ENCODE measurements around the gene MICU1. TPM values are rescaled to one million over a fixed set of nuclear protein-coding genes. Genes with fewer than 3 reads are reported as not detected.

MICU1 gene
- polyA plus RNA-seq, 2 of the 4 experiments (the other 2 are of a cell fraction), result 54.5 to 58.6 TPM

DNA sequence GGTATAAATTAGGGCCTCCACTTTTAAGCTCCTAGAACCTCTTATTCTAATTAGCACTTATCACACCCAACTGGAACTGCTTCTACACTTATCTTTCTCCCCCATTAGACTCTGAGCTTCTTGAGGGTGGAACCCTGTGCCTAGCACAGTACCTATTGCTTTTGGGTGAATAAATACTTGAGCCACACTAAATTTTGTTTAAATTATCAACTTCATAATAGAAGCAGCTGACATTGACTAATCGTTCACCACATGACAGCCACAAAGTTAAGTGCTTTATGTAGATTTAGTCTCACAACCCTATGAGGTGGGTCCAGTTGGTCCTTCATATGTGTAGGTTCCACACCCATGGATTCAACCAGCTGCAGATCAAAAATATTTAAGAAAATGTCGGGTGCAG, 235.1 kb downstream of the MICU1 start:
- POLR2A ChIA-PET, result no interaction called here
- CTCF ChIA-PET, result interaction anchor here (0.9 kb wide), 1 partner anchor 26 kb away, joined by 3 read pairs; no protein-coding TSS in a partner anchor
- Histone ChIP-seq H3K4me3 (no peak overlapping the region), H3K4me1 (no peaks in the 10 kb centered on the region), H3K9me3 (no peaks in the 10 kb centered on the region), H3K27ac (no peak overlapping the region), H3K4me2 (no peak overlapping the region)
- 77% methylated on average over 2 of the region's 2 CpGs for WGBS (ENCODE audit: missing lambda C conversion rate)
- no peak for ATAC-seq
- TF ChIP-seq HEYL (CRISPR knock-in tag; IDR thresholded peaks at IDR 0.05), result no peak
- no peak for TF ChIP-seq ZSCAN20 (CRISPR knock-in tag; IDR thresholded peaks at IDR 0.05)
- TF ChIP-seq, protein P1, sequence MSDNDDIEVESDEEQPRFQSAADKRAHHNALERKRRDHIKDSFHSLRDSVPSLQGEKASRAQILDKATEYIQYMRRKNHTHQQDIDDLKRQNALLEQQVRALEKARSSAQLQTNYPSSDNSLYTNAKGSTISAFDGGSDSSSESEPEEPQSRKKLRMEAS (IDR thresholded peaks at IDR 0.05), result no peak
- TF ChIP-seq, protein P2, sequence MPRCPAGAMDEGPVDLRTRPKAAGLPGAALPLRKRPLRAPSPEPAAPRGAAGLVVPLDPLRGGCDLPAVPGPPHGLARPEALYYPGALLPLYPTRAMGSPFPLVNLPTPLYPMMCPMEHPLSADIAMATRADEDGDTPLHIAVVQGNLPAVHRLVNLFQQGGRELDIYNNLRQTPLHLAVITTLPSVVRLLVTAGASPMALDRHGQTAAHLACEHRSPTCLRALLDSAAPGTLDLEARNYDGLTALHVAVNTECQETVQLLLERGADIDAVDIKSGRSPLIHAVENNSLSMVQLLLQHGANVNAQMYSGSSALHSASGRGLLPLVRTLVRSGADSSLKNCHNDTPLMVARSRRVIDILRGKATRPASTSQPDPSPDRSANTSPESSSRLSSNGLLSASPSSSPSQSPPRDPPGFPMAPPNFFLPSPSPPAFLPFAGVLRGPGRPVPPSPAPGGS (IDR thresholded peaks at IDR 0.05), result no peak
- TF ChIP-seq, protein P3, sequence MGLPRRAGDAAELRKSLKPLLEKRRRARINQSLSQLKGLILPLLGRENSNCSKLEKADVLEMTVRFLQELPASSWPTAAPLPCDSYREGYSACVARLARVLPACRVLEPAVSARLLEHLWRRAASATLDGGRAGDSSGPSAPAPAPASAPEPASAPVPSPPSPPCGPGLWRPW (IDR thresholded peaks at IDR 0.05), result no peak
- TF ChIP-seq BHLHE40 (IDR thresholded peaks at IDR 0.05; ENCODE audit: low read depth, low read length), result no peak
- TF ChIP-seq, protein P4, sequence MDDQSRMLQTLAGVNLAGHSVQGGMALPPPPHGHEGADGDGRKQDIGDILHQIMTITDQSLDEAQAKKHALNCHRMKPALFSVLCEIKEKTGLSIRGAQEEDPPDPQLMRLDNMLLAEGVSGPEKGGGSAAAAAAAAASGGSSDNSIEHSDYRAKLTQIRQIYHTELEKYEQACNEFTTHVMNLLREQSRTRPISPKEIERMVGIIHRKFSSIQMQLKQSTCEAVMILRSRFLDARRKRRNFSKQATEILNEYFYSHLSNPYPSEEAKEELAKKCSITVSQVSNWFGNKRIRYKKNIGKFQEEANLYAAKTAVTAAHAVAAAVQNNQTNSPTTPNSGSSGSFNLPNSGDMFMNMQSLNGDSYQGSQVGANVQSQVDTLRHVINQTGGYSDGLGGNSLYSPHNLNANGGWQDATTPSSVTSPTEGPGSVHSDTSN (IDR thresholded peaks at IDR 0.05), result no peak
- TF ChIP-seq MAFK (IDR thresholded peaks at IDR 0.05; ENCODE audit: partially characterized antibody), result no peak
- TF ChIP-seq, protein P5, sequence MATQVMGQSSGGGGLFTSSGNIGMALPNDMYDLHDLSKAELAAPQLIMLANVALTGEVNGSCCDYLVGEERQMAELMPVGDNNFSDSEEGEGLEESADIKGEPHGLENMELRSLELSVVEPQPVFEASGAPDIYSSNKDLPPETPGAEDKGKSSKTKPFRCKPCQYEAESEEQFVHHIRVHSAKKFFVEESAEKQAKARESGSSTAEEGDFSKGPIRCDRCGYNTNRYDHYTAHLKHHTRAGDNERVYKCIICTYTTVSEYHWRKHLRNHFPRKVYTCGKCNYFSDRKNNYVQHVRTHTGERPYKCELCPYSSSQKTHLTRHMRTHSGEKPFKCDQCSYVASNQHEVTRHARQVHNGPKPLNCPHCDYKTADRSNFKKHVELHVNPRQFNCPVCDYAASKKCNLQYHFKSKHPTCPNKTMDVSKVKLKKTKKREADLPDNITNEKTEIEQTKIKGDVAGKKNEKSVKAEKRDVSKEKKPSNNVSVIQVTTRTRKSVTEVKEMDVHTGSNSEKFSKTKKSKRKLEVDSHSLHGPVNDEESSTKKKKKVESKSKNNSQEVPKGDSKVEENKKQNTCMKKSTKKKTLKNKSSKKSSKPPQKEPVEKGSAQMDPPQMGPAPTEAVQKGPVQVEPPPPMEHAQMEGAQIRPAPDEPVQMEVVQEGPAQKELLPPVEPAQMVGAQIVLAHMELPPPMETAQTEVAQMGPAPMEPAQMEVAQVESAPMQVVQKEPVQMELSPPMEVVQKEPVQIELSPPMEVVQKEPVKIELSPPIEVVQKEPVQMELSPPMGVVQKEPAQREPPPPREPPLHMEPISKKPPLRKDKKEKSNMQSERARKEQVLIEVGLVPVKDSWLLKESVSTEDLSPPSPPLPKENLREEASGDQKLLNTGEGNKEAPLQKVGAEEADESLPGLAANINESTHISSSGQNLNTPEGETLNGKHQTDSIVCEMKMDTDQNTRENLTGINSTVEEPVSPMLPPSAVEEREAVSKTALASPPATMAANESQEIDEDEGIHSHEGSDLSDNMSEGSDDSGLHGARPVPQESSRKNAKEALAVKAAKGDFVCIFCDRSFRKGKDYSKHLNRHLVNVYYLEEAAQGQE (IDR thresholded peaks at IDR 0.05), result no peak
- TF ChIP-seq ESRRA (IDR thresholded peaks at IDR 0.05; ENCODE audit: borderline replicate concordance, low read length), result no peak
- no peak for TF ChIP-seq SMC3 (IDR thresholded peaks at IDR 0.05)
- no peak for TF ChIP-seq PHF8 (IDR thresholded peaks at IDR 0.05; ENCODE audit: borderline replicate concordance, low read depth)
- TF ChIP-seq JUNB (IDR thresholded peaks at IDR 0.05), result no peak
- TF ChIP-seq TFCP2L1 (CRISPR knock-in tag; IDR thresholded peaks at IDR 0.05), result no peak
- TF ChIP-seq NFE2L2 (conservative IDR thresholded peaks at IDR 0.05; ENCODE audit: low read length), result no peak
- TF ChIP-seq, protein P6, sequence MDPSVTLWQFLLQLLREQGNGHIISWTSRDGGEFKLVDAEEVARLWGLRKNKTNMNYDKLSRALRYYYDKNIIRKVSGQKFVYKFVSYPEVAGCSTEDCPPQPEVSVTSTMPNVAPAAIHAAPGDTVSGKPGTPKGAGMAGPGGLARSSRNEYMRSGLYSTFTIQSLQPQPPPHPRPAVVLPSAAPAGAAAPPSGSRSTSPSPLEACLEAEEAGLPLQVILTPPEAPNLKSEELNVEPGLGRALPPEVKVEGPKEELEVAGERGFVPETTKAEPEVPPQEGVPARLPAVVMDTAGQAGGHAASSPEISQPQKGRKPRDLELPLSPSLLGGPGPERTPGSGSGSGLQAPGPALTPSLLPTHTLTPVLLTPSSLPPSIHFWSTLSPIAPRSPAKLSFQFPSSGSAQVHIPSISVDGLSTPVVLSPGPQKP (IDR thresholded peaks at IDR 0.05; ENCODE audit: low read depth, low read length), result no peak
- no peak for TF ChIP-seq FOXS1 (CRISPR knock-in tag; IDR thresholded peaks at IDR 0.05)
- no peak for TF ChIP-seq ZFP36 (IDR thresholded peaks at IDR 0.05; ENCODE audit: borderline replicate concordance, partially characterized antibody)
- TF ChIP-seq RCOR1 (IDR thresholded peaks at IDR 0.05; ENCODE audit: low read depth, low read length), result no peak
- no peak for DNase-seq (ENCODE audit: low read depth in 1 of 2, low spot score in 1 of 2)
- no peak for FAIRE-seq

DNA sequence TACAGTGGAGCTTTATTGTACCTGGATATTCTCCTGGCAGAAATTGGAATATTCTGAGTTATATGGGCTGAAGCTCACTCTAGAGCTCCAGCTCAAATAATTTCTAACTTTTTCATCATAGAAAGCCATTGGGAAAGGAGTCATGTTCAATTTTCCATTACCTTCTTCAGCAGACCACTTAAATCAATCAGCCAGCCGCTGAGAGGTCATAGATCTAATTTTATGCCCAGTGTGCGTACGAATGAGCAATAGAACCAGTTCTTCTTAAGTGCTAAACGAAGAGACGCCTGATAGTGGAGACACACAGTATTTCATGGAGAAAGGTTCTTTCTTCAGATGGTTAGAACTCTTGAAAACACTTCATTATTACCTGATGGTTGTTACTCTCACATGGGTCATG, 236.2 kb downstream of the MICU1 start:
- H3K4me1 ChIP-seq, result no peaks in the 10 kb centered on the region
- WGBS (ENCODE audit: missing lambda C conversion rate), result 95% methylated on average over 5 of the region's 5 CpGs
- H3K4me2 ChIP-seq, result no peak overlapping the region
- FAIRE-seq, result no peak
- H3K27ac ChIP-seq, result no peak overlapping the region
- H3K4me3 ChIP-seq, result no peak overlapping the region
- no peaks in the 10 kb centered on the region for H3K9me3 ChIP-seq
- ChIA-PET POLR2A (no interaction called here), CTCF (interaction anchor here (1.5 to 2.3 kb wide), 2 partner anchors 15 to 444 kb away, joined by 4 to 7 read pairs; no protein-coding TSS in a partner anchor)
- DNase-seq (ENCODE audit: low read depth in 1 of 2, low spot score in 1 of 2), result no peak
- no peak for ATAC-seq
- TF ChIP-seq EP300 (IDR thresholded peaks at IDR 0.05), result no peak
- TF ChIP-seq JUN (IDR thresholded peaks at IDR 0.05), result no peak
- no peak for TF ChIP-seq NR3C1 (IDR thresholded peaks at IDR 0.05)
- no peak for TF ChIP-seq JUNB (IDR thresholded peaks at IDR 0.05)
- TF ChIP-seq FOXS1 (CRISPR knock-in tag; IDR thresholded peaks at IDR 0.05), result no peak
- TF ChIP-seq GATA3 (IDR thresholded peaks at IDR 0.05; ENCODE audit: borderline replicate concordance), result no peak
- TF ChIP-seq TP53 (CRISPR knock-in tag; IDR thresholded peaks at IDR 0.05), result no peak
- no peak for TF ChIP-seq MAFK (IDR thresholded peaks at IDR 0.05; ENCODE audit: partially characterized antibody)
- TF ChIP-seq, protein P7, sequence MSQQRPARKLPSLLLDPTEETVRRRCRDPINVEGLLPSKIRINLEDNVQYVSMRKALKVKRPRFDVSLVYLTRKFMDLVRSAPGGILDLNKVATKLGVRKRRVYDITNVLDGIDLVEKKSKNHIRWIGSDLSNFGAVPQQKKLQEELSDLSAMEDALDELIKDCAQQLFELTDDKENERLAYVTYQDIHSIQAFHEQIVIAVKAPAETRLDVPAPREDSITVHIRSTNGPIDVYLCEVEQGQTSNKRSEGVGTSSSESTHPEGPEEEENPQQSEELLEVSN (IDR thresholded peaks at IDR 0.05; ENCODE audit: borderline replicate concordance, low read depth), result no peak
- TF ChIP-seq ESRRA (IDR thresholded peaks at IDR 0.05; ENCODE audit: borderline replicate concordance, low read length), result no peak
- TF ChIP-seq, protein P4 (IDR thresholded peaks at IDR 0.05), result no peak

Measured in A549 (cell line).